ENCODE data around the gene FANCG.

The FANCG gene

GRCh38 chr9:35060548-35061207 lies 19.1 kb downstream of the FANCG start:
- no peak for DNase-seq (ENCODE audit: low read depth in 2 of 2)

GRCh38 chr9:35059438-35059837 lies 20.3 kb downstream of the FANCG start:
- DNase-seq (ENCODE audit: low read depth in 2 of 2) = no peak

- no peak for DNase-seq (ENCODE audit: low read depth in 2 of 2)
Observed at GRCh38 chr9:35057271-35057620, 22.5 kb downstream of the FANCG start.

- DNase-seq (ENCODE audit: low read depth in 2 of 2) = no peak
Observed at GRCh38 chr9:35056571-35057270, 23.0 kb downstream of the FANCG start.

GRCh38 chr9:35054871-35055644 lies 24.7 kb downstream of the FANCG start:
- no peak for DNase-seq (ENCODE audit: low read depth in 2 of 2)

DNA sequence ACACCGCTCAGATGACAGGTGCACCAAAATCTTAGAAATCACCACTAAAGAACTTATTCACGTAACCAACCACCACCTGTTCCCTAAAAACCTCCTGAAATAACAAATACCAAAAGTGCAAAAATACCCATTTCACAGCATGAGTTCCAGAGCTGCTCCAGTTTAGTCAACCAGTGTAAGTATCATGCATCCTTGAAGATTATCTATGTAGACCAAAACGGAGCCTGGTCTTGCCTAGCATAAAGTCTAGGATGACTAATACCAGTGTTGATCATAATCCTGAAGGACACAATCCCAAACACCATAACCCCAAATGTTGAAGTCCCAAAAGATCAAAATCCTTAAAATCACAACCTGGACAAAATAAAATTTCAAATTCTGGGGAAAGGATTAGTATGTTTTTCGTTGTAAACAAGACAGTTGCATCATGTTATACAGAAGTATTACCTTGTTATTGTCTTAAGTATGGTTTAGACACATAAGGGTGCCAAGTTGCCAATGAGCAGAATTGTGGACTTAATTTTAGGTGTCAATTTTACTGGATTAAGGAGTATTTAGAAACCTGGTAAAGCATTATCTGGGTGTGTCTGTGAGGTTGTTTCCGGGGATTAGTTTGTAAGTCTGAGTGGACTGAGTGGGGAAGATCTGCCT lies 25.4 kb downstream of the FANCG start:
- no peak for DNase-seq (ENCODE audit: low read depth in 2 of 2)

DNA sequence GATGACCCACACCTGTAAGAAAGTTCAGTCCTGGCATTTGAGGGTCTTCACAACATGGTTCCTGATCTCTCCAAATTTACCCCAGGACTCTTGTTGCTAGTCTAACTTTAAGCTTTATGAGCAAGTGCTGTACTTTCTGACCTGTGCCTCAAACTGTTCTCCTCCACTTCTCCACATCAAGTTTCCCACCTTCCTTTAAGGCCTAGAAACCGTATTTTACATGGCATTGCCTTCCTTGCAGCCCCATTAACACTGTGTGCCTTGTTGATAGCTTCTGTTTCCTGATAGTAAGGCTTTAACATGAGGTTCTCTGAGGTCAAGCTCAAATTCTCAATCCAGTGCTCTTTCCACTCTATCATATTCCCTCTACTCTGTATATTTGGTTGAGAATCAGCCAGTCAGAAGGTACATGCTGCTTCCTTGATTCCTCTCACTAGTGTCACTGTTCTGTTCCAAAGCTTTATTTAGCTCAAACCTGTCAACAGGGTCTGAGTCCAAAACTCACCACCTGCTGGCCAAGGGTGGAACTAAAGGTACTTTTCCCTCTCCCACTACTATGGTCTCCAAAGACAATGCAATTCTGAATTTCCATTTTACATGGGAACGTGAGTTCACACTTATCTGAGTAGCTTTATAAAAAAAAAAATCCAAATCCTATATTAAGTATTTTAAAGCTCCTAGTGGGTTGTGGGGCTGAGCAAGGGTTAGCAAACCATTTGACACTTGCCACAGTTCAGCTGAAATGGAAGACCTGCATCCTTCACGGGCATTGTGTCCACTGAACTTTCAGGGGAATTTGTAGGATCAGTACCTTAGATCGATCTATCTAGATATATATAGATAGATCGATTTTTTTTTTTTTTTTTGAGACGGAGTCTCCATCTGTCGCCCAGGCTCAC lies 28.4 kb downstream of the FANCG start:
- DNase-seq (ENCODE audit: low read depth in 2 of 2) = peak; percentile 11 to 19

DNA sequence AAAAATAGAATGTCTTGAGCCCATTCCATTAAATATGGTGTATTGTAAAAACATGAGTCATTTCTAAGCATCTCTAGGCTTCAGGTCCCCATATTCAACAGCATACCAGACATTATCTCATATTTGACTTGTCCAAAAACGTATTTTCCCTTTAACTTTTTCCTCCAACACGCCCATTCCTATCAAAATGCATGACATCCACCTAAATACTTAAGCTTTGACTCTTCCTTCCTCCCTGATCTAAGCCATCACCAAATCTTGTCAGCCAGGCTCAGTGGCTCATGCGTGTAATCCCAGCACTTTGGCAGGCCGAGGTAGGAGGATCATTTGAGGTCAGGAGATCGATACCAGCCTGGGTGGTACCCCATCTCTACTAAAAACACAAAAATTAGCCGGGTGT lies 31.2 kb downstream of the FANCG start:
- DNase-seq (ENCODE audit: low read depth in 2 of 2) = no peak

DNA sequence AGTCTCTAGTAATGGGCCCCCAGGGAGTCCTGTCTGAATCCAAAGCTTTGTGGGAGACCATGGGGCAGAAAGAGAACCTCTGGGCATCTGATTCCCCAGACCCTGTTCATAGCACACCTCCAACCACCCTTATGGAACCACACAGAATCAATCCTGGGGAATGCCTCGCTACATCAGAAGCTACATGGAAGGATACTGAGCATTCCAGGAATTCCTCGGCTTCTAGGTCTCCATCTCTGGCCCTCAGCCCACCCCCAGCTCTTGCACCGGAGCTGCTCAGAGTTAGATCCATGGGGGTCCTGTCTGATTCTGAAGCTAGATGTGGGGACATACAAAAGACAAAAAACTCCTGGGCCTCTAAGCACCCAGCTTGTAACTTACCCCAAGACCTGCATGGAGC lies 35.7 kb downstream of the FANCG start:
- no peak for DNase-seq (ENCODE audit: low read depth in 2 of 2)

DNA sequence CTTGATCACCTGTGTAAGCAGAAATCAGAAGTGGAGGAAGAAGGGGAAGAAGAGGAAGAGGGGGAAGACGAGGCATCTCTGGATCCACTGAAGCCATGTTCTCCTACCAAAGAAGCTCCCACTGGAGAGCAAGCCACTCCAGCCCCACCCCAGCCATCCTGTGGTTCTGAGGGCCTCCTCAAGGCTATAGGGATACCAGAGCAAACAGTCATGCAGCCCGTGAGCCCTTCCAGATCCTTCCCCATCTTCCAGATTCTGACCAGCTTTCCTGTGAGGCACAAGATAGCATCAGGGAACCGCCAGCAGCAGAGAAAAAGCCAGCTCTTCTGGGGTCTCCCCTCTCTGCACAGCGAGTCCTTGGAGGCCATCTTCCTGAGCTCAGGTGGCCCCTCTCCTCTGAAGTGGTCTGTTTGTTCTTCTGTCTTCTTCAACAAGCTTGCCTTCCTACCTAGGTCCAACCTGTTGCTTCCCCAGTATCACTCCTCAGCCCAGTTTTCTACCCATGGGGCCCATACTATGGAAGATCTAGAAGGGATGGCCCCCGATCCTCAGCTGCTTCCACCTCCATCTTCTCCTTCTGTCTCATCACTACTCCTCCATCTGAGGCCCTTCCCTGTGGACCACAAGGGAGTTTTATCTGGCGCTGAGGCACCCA lies 36.7 kb downstream of the FANCG start:
- DNase-seq (ENCODE audit: low read depth in 2 of 2) = no peak

DNA sequence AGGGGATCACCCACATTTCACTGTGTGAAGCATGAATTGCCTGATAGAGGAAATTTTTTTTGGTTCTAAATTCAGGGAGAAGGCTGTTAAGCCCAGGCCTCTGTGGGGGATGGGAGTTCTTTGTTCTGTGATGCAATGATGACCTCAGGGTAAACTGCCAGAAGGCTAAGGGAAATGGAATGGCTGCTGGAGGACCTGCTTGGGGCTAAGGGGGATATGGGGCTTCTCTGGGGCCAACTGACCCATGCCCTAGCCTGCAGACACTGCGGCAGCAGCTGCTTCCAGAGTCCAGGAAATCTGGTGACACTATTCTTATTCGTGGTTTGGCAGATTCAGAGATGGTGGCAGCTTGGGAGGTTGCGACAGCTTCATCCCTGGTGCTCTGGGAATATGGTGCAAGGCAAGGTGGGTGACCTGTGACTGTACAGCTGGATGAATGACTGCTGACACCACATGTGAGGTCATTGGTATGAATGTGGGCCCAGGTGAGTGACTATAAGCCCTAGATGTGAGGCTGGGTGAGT lies 37.6 kb downstream of the FANCG start:
- DNase-seq (ENCODE audit: low read depth in 2 of 2) = no peak

DNA sequence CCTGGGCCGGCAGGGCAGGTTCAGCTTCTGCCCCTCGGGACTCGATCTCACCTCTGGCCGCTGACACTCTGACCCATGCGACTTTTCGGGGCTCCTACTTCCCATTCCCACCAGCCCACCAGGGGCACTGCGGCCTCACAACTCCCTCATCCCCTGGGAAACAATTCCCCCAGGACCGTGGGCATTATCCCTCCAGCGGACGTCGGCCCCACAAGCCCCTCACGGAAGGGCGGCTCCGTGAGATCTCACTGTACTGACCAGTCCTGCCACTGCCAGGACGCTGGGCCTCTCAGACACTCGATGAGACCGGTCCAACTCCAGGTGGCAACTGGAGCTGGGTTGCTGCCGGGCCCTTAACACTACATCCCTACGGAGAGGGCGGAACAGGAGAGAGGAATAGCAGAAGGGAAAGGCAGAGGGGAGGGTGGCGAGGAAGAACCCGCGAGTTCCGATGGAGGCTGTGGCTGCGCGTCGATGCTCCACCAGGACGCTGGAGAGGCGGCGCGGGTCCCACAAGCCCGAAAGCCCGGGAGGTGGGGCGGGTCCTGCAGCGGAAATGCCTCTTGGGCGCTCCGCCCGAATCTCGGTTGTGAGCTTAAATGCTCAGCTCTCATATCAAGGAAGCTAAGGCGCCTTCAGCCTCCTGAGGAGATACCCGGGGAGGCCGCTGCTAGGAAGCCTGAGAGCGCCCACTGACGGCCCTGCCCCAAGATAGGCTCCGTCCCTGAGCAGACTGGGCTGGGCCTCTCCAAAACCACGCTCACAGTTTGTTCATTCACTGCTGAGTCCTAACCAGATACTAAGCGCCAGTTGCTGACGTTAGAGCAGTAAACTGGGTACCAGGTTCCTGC lies 43.7 kb downstream of the FANCG start:
- peak; percentile 2 to 4 for DNase-seq (ENCODE audit: low read depth in 2 of 2)

- DNase-seq (ENCODE audit: low read depth in 2 of 2) = no peak
Observed at GRCh38 chr9:35033101-35033500, 46.6 kb downstream of the FANCG start.

- DNase-seq (ENCODE audit: low read depth in 2 of 2) = no peak
Observed at GRCh38 chr9:35029852-35030251, 49.9 kb downstream of the FANCG start.

DNA sequence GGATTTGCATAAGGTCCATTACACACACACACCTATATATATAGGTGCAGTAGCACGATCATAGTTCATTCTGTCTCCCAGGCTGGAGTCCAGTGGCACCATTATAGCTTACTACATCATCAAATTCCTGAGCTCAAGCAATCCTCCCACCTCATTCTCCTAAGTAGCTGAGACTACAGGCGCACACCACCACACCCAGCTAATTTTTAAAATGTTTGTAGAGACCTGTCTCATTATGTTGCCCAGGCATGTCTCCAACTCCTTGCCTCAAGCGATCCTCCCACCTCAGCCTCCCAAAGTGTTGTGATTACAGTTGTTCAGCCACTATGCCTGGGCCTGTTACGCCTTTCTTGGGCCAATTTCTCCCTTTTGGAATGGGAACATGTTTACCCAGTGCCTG lies 50.5 kb downstream of the FANCG start:
- no peak for DNase-seq (ENCODE audit: low read depth in 2 of 2)

DNA sequence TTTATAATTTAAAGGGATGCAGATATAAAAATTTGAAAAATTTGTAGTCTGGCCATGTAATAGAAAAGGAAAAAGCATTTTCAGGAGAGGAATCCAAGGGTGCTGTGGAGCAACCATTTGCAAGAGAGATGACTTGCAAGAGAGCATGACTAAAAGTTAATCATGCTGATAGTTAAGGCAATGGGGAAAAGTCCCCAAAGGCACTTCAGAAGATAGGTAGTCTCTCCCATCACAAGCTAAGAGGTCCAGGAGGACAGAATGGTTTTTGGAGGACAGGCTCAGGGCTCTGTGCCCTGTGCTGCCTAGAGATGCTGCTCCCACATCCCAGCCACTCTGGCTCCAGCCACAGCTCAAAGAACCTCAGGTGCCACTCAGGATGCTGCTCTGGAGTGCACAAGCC lies 51.4 kb downstream of the FANCG start:
- no peak for DNase-seq (ENCODE audit: low read depth in 2 of 2)

- DNase-seq (ENCODE audit: low read depth in 2 of 2) = no peak
Observed at GRCh38 chr9:35027860-35028259, 51.9 kb downstream of the FANCG start.

GRCh38 chr9:35027374-35027773 lies 52.4 kb downstream of the FANCG start:
- no peak for DNase-seq (ENCODE audit: low read depth in 2 of 2)

- no peak for DNase-seq (ENCODE audit: low read depth in 2 of 2)
Observed at GRCh38 chr9:35026671-35027070, 53.1 kb downstream of the FANCG start.
